ENCODE measurements around the gene SYDE2. TPM values are rescaled to one million over a fixed set of nuclear protein-coding genes. Genes with fewer than 3 reads are reported as not detected.
"Not testable (repeated sequence)": the region's sequence is repeated elsewhere in the genome, so short reads cannot be mapped to it uniquely, and the experiment has no call there.

SYDE2 gene
- 5.5 and 8.4 TPM in 2 replicates for total RNA-seq (2014; rRNA removed; shearing (Covaris generic))

- H3K27ac ChIP-seq = peak within 1 kb of the TSS; percentile 92
- peaks cover 3% of the 10 kb centered on the region; the same call in 1 of the 2 replicates for H3K4me1 ChIP-seq (replicated peaks)
- no peaks in the 10 kb centered on the region for H3K27me3 ChIP-seq (replicated peaks)
- H3K4me3 ChIP-seq = peak within 1 kb of the TSS; percentile 85
- peak; percentile 70 to 82 for DNase-seq (ENCODE audit: low read depth in 1 of 2, low spot score in 2 of 2)
- H3K9me3 ChIP-seq (replicated peaks) = no peaks in the 10 kb centered on the region
- H3K36me3 ChIP-seq = peaks cover 6% of the 10 kb centered on the region
These were observed at the start of gene SYDE2 for GRCh38 chr1:85200463-85201339. Gene SYDE2 (minus strand): TSS chr1:85201016. CDS start chr1:85200996, 20 bp downstream.

GRCh38 chr1:85249042-85249441 is 48.2 kb upstream of the SYDE2 start:
- H3K4me3 ChIP-seq; H3K27ac ChIP-seq; DNase-seq (ENCODE audit: low read depth in 1 of 2, low spot score in 2 of 2); H3K9me3 ChIP-seq (replicated peaks); H3K27me3 ChIP-seq (replicated peaks): not testable (repeated sequence)
- H3K36me3 ChIP-seq = peaks cover 38% of the 10 kb centered on the region
- peaks cover 10% of the 10 kb centered on the region for H3K4me1 ChIP-seq (replicated peaks)

GRCh38 chr1:85245891-85246290 is 45.1 kb upstream of the SYDE2 start:
- DNase-seq (ENCODE audit: low read depth in 1 of 2, low spot score in 2 of 2) = no peak
- no peaks in the 10 kb centered on the region for H3K9me3 ChIP-seq (replicated peaks)
- H3K4me1 ChIP-seq (replicated peaks) = peaks cover 10% of the 10 kb centered on the region
- H3K27me3 ChIP-seq (replicated peaks) = no peaks in the 10 kb centered on the region
- H3K36me3 ChIP-seq = peaks cover 9% of the 10 kb centered on the region; the same call in 1 of the 2 replicates
- H3K4me3 ChIP-seq = no peak overlapping the region
- no peak overlapping the region for H3K27ac ChIP-seq

GRCh38 chr1:85245456-85245855 is 44.6 kb upstream of the SYDE2 start:
- no peak for DNase-seq (ENCODE audit: low read depth in 1 of 2, low spot score in 2 of 2)
- no peak overlapping the region for H3K4me3 ChIP-seq
- no peak overlapping the region for H3K27ac ChIP-seq
- 0 out of 2 replicates have a peak, but pooled peaks cover 4% of the 10 kb centered on the region for H3K36me3 ChIP-seq
- no peaks in the 10 kb centered on the region for H3K27me3 ChIP-seq (replicated peaks)
- H3K4me1 ChIP-seq (replicated peaks) = peaks cover 10% of the 10 kb centered on the region
- H3K9me3 ChIP-seq (replicated peaks) = no peaks in the 10 kb centered on the region

GRCh38 chr1:85244271-85245061 is 43.6 kb upstream of the SYDE2 start:
- Histone ChIP-seq H3K36me3 (no peaks in the 10 kb centered on the region), H3K4me3 (no peak overlapping the region), H3K4me1 (replicated peaks) (peaks cover 10% of the 10 kb centered on the region), H3K9me3 (replicated peaks) (no peaks in the 10 kb centered on the region), H3K27ac (peak overlapping the region; percentile 26), H3K27me3 (replicated peaks) (no peaks in the 10 kb centered on the region)
- peak in 1 of 2 experiments; percentile 37 for DNase-seq (ENCODE audit: low read depth in 1 of 2, low spot score in 2 of 2)

GRCh38 chr1:85243372-85243771 is 42.6 kb upstream of the SYDE2 start:
- Histone ChIP-seq H3K4me1 (replicated peaks) (peaks cover 10% of the 10 kb centered on the region), H3K9me3 (replicated peaks) (no peaks in the 10 kb centered on the region), H3K27me3 (replicated peaks) (no peaks in the 10 kb centered on the region), H3K36me3 (no peaks in the 10 kb centered on the region), H3K27ac (no peak overlapping the region), H3K4me3 (no peak overlapping the region)
- DNase-seq (ENCODE audit: low read depth in 1 of 2, low spot score in 2 of 2) = no peak

GRCh38 chr1:85240643-85241042 is 39.8 kb upstream of the SYDE2 start:
- no peaks in the 10 kb centered on the region for H3K9me3 ChIP-seq (replicated peaks)
- H3K27me3 ChIP-seq (replicated peaks) = no peaks in the 10 kb centered on the region
- H3K4me3 ChIP-seq = no peak overlapping the region
- peaks cover 10% of the 10 kb centered on the region for H3K4me1 ChIP-seq (replicated peaks)
- H3K36me3 ChIP-seq = no peaks in the 10 kb centered on the region
- no peak overlapping the region for H3K27ac ChIP-seq
- no peak for DNase-seq (ENCODE audit: low read depth in 1 of 2, low spot score in 2 of 2)

- no peak for DNase-seq (ENCODE audit: low read depth in 1 of 2, low spot score in 2 of 2)
- Histone ChIP-seq H3K4me3 (no peak overlapping the region), H3K9me3 (replicated peaks) (no peaks in the 10 kb centered on the region), H3K4me1 (replicated peaks) (peaks cover 10% of the 10 kb centered on the region), H3K27me3 (replicated peaks) (no peaks in the 10 kb centered on the region), H3K36me3 (no peaks in the 10 kb centered on the region), H3K27ac (no peak overlapping the region)
These were observed 39.4 kb upstream of the SYDE2 start for GRCh38 chr1:85240174-85240601.

- H3K9me3 ChIP-seq (replicated peaks) = no peaks in the 10 kb centered on the region
- H3K27ac ChIP-seq = no peak overlapping the region
- DNase-seq (ENCODE audit: low read depth in 1 of 2, low spot score in 2 of 2) = no peak
- no peaks in the 10 kb centered on the region for H3K27me3 ChIP-seq (replicated peaks)
- no peak overlapping the region for H3K4me3 ChIP-seq
- H3K4me1 ChIP-seq (replicated peaks) = no peaks in the 10 kb centered on the region
- H3K36me3 ChIP-seq = no peaks in the 10 kb centered on the region
These were observed 36.8 kb upstream of the SYDE2 start for GRCh38 chr1:85237613-85238012.

- Histone ChIP-seq H3K36me3 (no peaks in the 10 kb centered on the region), H3K27ac (no peak overlapping the region), H3K4me1 (replicated peaks) (no peaks in the 10 kb centered on the region), H3K27me3 (replicated peaks) (no peaks in the 10 kb centered on the region), H3K9me3 (replicated peaks) (no peaks in the 10 kb centered on the region), H3K4me3 (no peak overlapping the region)
- DNase-seq (ENCODE audit: low read depth in 1 of 2, low spot score in 2 of 2) = no peak
These were observed 29.6 kb upstream of the SYDE2 start for GRCh38 chr1:85230305-85230977.

GRCh38 chr1:85229574-85230097 is 28.8 kb upstream of the SYDE2 start:
- no peak overlapping the region for H3K27ac ChIP-seq
- H3K27me3 ChIP-seq (replicated peaks) = no peaks in the 10 kb centered on the region
- no peak for DNase-seq (ENCODE audit: low read depth in 1 of 2, low spot score in 2 of 2)

GRCh38 chr1:85228972-85229371 is 28.2 kb upstream of the SYDE2 start:
- no peaks in the 10 kb centered on the region for H3K27me3 ChIP-seq (replicated peaks)
- H3K36me3 ChIP-seq = no peaks in the 10 kb centered on the region
- no peak overlapping the region for H3K27ac ChIP-seq
- no peaks in the 10 kb centered on the region for H3K9me3 ChIP-seq (replicated peaks)
- no peaks in the 10 kb centered on the region for H3K4me1 ChIP-seq (replicated peaks)
- no peak for DNase-seq (ENCODE audit: low read depth in 1 of 2, low spot score in 2 of 2)
- no peak overlapping the region for H3K4me3 ChIP-seq

More at GRCh38 chr1:85229574-85230097, 28.8 kb upstream of the SYDE2 start:
- Histone ChIP-seq H3K4me1 (replicated peaks) (no peaks in the 10 kb centered on the region), H3K9me3 (replicated peaks) (no peaks in the 10 kb centered on the region), H3K4me3 (no peak overlapping the region), H3K36me3 (no peaks in the 10 kb centered on the region)

- Histone ChIP-seq H3K9me3 (replicated peaks) (no peaks in the 10 kb centered on the region), H3K4me3 (no peak overlapping the region), H3K27me3 (replicated peaks) (no peaks in the 10 kb centered on the region), H3K36me3 (no peaks in the 10 kb centered on the region), H3K27ac (no peak overlapping the region), H3K4me1 (replicated peaks) (peaks cover 4% of the 10 kb centered on the region)
- no peak for DNase-seq (ENCODE audit: low read depth in 1 of 2, low spot score in 2 of 2)
These were observed 25.0 kb upstream of the SYDE2 start for GRCh38 chr1:85225624-85226380.
